ENCODE measurements around the gene RMDN3.
A peak's percentile ranks its signal among the peaks of the same experiment; 100 is the strongest.

Gene RMDN3

GRCh38 chr15:40762919-40763800 lies 8.1 kb upstream of the RMDN3 start:
- peak overlapping the region; percentile 91 for H3K4me3 ChIP-seq (ENCODE audit: low read depth, low read length)
- TF ChIP-seq CTCF (IDR thresholded peaks at IDR 0.05; ENCODE audit: borderline replicate concordance, insufficient read depth, low read depth, low read length): no peak

GRCh38 chr15:40759961-40760360 lies 4.9 kb upstream of the RMDN3 start:
- no peak overlapping the region for H3K4me3 ChIP-seq (ENCODE audit: low read depth, low read length)
- TF ChIP-seq CTCF (IDR thresholded peaks at IDR 0.05; ENCODE audit: borderline replicate concordance, insufficient read depth, low read depth, low read length): no peak

- no peak for TF ChIP-seq CTCF (IDR thresholded peaks at IDR 0.05; ENCODE audit: borderline replicate concordance, insufficient read depth, low read depth, low read length)
- H3K4me3 ChIP-seq (ENCODE audit: low read depth, low read length): no peak overlapping the region
These were observed 1.9 kb upstream of the RMDN3 start for GRCh38 chr15:40756938-40757337.

- TF ChIP-seq CTCF (IDR thresholded peaks at IDR 0.05; ENCODE audit: borderline replicate concordance, insufficient read depth, low read depth, low read length): no peak
- no peak overlapping the region for H3K4me3 ChIP-seq (ENCODE audit: low read depth, low read length)
These were observed 756 bp upstream of the RMDN3 start for GRCh38 chr15:40755812-40756208.

GRCh38 chr15:40754574-40754882 lies 526 bp downstream of the RMDN3 start:
- TF ChIP-seq CTCF (IDR thresholded peaks at IDR 0.05; ENCODE audit: borderline replicate concordance, insufficient read depth, low read depth, low read length): no peak
- H3K4me3 ChIP-seq (ENCODE audit: low read depth, low read length): peak overlapping the region; percentile 93

- no peak overlapping the region for H3K4me3 ChIP-seq (ENCODE audit: low read depth, low read length)
- TF ChIP-seq CTCF (IDR thresholded peaks at IDR 0.05; ENCODE audit: borderline replicate concordance, insufficient read depth, low read depth, low read length): no peak
These were observed 3.3 kb downstream of the RMDN3 start for GRCh38 chr15:40751745-40752144.

GRCh38 chr15:40750885-40751284 lies 4.2 kb downstream of the RMDN3 start:
- no peak overlapping the region for H3K4me3 ChIP-seq (ENCODE audit: low read depth, low read length)
- TF ChIP-seq CTCF (IDR thresholded peaks at IDR 0.05; ENCODE audit: borderline replicate concordance, insufficient read depth, low read depth, low read length): no peak
